Activated naive CD4-positive, alpha-beta T cell treated with anti-CD3 and anti-CD28 coated beads, Interleukin-2, amount 50 U/mL, for 24 hours (primary cell): Measurements from ENCODE around the gene SYNGR1.
"Not testable (repeated sequence)": the region's sequence is repeated elsewhere in the genome, so short reads cannot be mapped to it uniquely, and the experiment has no call there.

Experiments
- H3K27ac Mint-ChIP-seq: one replicate; pipeline ENCODE4 v1.8.0; 2021; ENCODE audit warnings: mild to moderate bottlenecking, mixed read lengths
- H3K27me3 Mint-ChIP-seq: one replicate; pipeline ENCODE4 v1.8.0; 2021; ENCODE audit warnings: mixed read lengths
- H3K36me3 Mint-ChIP-seq: one replicate; pipeline ENCODE4 v1.8.0; 2021; ENCODE audit warnings: mixed read lengths
- H3K4me1 Mint-ChIP-seq: one replicate; pipeline ENCODE4 v1.8.0; 2021; ENCODE audit warnings: mixed read lengths
- H3K4me3 Mint-ChIP-seq: one replicate; pipeline ENCODE4 v1.8.0; 2021; ENCODE audit warnings: mild to moderate bottlenecking, mixed read lengths
- H3K9me3 Mint-ChIP-seq: one replicate; pipeline ENCODE4 v1.8.0; 2021; ENCODE audit warnings: mixed read lengths

SYNGR1 gene

DNA sequence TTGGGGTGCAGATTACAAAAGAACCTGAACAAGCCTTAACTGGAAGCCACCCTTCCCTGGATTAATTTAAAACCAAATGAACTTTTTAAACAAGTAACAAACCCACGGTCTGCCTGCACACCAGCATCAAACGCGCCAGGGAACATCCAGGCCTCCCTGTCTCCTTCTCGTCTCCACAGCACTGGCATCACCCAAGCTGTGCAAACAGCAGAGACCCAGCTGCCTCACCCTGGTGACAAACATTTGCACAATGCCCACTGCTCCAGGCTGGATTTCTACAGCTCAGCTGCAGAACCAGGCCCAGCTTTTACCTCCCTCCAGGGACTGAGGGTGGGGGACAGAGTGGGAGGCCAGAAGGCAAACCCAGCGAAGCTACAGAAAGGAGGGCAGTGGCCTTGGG, 37.4 kb upstream of the SYNGR1 start:
- H3K4me1 Mint-ChIP-seq = peaks cover 37% of the 10 kb centered on the region
- H3K27ac Mint-ChIP-seq = peak overlapping the region; percentile 96
- H3K9me3 Mint-ChIP-seq = no peaks in the 10 kb centered on the region
- H3K36me3 Mint-ChIP-seq = peaks cover 24% of the 10 kb centered on the region
- peak overlapping the region; percentile 4 for H3K4me3 Mint-ChIP-seq
- no peaks in the 10 kb centered on the region for H3K27me3 Mint-ChIP-seq

DNA sequence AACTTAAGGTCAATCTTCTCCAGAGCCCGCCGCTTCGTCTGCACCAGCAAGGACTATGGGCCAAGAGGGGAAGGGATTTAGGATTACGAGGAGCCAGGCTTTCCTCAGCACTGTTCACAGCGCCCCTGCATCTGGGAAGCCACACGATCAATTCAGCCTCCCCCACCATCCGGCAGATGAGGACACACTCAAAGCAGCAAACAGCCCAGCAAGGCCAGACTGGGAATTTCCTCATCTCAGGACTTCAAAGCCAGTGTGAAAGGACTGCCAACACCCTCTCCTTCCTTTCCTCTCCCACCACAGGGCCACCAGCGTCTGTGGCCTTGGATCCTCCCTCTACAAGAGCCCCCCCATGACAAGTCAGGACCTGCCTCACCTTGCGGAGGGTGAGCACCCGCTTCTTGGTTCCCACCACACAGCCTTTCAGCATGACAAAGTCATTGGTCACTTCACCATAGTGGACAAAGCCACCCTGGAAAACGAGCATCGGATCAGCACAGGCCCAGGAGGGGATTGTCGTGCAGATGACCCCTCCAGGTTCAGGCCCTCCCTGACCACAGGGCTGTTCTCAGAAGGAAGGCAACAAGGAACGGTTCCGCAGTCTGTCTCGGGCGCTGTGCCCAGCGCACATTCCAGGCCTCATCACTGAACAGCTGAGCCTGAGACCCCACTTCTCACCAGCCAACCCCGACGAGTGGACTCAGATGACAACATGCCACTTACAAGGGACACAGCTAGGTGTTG, 36.4 kb upstream of the SYNGR1 start:
- Mint-ChIP-seq H3K4me1 (peaks cover 43% of the 10 kb centered on the region), H3K36me3 (peaks cover 34% of the 10 kb centered on the region), H3K9me3 (no peaks in the 10 kb centered on the region), H3K4me3 (peak overlapping the region; percentile 100), H3K27ac (peak overlapping the region; percentile 96), H3K27me3 (no peaks in the 10 kb centered on the region)

- Mint-ChIP-seq H3K9me3 (no peaks in the 10 kb centered on the region), H3K27me3 (no peaks in the 10 kb centered on the region), H3K27ac (peak overlapping the region; percentile 74), H3K36me3 (peaks cover 44% of the 10 kb centered on the region), H3K4me3 (peak overlapping the region; percentile 100), H3K4me1 (peaks cover 39% of the 10 kb centered on the region)
Observed at GRCh38 chr22:39314251-39314971, 35.4 kb upstream of the SYNGR1 start.

GRCh38 chr22:39315389-39315788, 34.4 kb upstream of the SYNGR1 start:
- Mint-ChIP-seq H3K27me3 (no peaks in the 10 kb centered on the region), H3K36me3 (peaks cover 45% of the 10 kb centered on the region), H3K4me3 (peak overlapping the region; percentile 100), H3K4me1 (peaks cover 40% of the 10 kb centered on the region), H3K27ac (peak overlapping the region; percentile 65), H3K9me3 (no peaks in the 10 kb centered on the region)

- Mint-ChIP-seq H3K27ac (peak overlapping the region; percentile 100), H3K4me1 (peaks cover 41% of the 10 kb centered on the region), H3K27me3 (no peaks in the 10 kb centered on the region), H3K36me3 (peaks cover 43% of the 10 kb centered on the region), H3K9me3 (no peaks in the 10 kb centered on the region), H3K4me3 (peak overlapping the region; percentile 100)
Observed at GRCh38 chr22:39316440-39317083, 33.2 kb upstream of the SYNGR1 start.

DNA sequence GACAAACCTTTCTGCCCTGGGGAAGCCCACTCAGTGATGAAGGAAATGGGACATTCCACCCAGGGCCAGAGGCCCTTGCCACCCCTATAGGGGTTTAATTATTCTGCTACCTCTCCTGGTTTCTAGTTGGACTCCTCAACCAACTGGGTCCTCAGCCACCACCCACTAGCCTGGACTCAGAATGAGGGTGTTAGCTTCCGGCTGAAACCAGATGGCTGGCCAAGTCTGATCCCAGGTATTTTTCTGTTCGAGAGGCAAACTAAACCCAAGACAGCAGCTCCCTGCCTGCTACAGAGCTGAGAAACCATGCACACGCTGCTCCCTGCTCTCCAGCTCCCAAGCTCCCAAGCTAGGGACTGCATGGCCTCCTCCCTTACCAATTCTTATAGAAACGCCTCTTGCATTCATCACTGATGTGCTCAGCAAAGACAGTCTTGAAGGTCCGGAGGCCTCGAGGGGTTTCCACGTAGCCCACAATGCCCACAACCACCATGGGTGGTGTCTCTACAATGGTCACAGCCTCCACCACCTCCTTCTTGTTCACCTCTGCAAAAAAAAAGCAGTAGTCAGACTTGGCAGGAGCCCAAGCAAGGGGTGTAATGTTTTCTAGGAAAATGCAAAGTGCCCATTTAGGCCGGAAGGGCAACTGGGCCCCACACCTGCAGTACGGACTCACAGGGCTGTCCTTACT, 32.6 kb upstream of the SYNGR1 start:
- no peaks in the 10 kb centered on the region for H3K27me3 Mint-ChIP-seq
- peak overlapping the region; percentile 100 for H3K4me3 Mint-ChIP-seq
- peaks cover 40% of the 10 kb centered on the region for H3K4me1 Mint-ChIP-seq
- peaks cover 41% of the 10 kb centered on the region for H3K36me3 Mint-ChIP-seq
- peak overlapping the region; percentile 100 for H3K27ac Mint-ChIP-seq
- no peaks in the 10 kb centered on the region for H3K9me3 Mint-ChIP-seq

DNA sequence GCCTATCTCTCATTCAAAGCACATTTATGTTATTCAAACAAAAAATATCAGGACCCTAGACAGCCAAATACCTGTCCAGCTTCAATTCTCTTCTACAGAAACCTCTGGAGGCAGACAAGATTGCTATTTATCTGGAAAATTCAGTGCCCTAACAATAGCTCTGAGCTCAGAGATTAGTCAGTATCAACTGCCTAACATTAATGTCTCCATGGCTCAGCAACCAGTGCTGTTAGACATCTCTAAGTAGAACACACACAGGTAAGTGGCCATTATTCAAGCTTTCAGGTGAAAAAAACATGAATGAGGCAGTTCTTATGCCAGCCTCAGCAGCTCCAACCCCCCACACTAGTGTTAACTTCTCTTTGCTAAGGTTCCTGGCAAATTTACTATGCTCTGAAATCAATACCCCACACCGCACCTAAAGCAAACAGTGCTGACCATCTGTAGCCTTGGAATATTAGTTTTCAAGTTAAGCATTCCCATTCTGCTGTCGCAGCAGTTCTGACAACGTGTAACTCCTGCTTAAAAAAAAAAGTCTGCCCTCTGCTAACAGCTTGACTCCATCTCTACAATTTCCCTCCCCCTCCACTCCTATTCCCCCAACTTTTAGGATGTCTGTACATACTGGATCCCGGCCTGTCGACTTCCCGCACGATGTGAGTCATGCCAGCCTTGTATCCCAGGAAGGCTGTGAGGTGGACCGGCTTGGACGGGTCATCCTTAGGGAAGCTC, 31.9 kb upstream of the SYNGR1 start:
- no peaks in the 10 kb centered on the region for H3K27me3 Mint-ChIP-seq

DNA sequence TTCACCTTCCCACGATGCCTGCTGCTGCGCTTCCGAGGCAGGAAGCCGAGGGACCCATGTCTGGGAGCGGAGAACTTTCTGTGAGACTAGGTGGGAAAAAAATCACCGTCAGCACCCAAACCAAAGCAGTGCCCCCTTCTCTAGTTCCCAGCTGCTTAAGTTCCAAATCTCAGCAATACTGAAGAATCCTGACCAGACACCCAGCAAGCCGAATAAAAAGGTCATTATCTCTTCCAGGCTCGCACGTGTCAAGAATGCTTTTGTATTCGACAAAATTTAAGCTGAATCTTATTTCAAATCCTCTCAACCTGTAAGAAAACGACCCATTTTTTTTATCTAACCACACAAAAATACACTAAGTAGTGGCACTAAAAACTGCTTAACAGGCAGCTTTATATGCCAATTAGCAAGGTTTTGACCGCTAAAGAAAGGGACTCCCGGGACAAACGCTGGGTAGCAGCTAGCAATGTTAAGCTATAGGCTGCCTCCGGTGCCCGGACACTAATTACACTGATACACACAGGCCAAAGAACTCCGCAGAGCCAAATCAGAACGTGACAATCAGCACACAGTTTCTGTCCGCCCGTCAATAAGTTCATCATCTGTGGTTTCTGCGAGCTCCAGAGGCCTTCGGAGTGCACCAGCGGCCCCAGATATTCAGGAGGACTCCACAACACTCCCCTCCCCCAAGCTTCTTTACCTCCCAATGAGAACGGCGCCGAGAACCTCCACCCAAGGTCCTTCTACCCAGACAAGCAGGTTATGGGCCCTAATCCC, 31.1 kb upstream of the SYNGR1 start:
- peaks cover 38% of the 10 kb centered on the region for H3K36me3 Mint-ChIP-seq
- H3K4me1 Mint-ChIP-seq = peaks cover 36% of the 10 kb centered on the region
- no peaks in the 10 kb centered on the region for H3K27me3 Mint-ChIP-seq
- H3K9me3 Mint-ChIP-seq = no peaks in the 10 kb centered on the region
- H3K27ac Mint-ChIP-seq = peak overlapping the region; percentile 100
- peak overlapping the region; percentile 100 for H3K4me3 Mint-ChIP-seq

More for the DNA sequence above, 31.9 kb upstream of the SYNGR1 start:
- H3K4me1 Mint-ChIP-seq = peaks cover 40% of the 10 kb centered on the region
- no peaks in the 10 kb centered on the region for H3K9me3 Mint-ChIP-seq
- H3K4me3 Mint-ChIP-seq = peak overlapping the region; percentile 100
- H3K27ac Mint-ChIP-seq = peak overlapping the region; percentile 100
- H3K36me3 Mint-ChIP-seq = peaks cover 41% of the 10 kb centered on the region

DNA sequence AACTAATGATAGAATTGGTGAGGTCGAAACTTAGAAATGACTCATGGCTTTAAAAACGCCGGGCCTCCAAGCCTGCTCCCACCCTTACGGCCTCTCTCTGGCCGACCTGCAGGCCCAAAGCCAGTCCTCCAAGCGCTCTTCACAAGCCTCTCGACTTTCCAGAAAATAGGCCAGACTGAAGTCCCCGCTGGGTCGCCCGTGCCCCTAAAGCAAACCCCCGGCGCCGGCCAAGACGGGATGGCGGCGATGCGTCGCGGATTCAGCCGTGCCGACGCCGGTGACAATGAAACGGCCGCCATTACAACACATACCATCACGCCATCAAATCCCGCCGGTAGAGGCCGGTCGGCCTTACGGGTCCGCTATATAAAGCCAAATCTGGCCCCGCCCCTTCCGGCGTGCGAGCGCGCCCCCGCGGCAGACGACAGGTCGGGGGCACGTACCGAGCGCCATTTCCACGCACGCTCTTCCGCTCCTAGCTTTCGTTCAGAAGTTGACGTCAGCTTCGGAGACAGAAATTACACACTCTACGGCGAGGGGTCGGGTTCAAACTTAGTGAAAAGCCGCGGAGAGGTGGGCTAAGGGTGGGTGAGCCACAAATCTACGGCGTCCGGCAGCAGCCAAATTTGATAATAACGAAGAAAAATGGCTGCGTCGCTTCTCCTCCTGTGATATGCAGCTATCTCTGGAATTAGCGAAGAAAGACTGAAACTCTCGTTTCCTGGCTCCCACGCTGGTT, 30.3 kb upstream of the SYNGR1 start, which contains the start of gene RPL3:
TSS of gene RPL3 (minus strand) at position 340 of the 739 bp plus-strand sequence. CDS start at position 314, 26 bp downstream.
- Mint-ChIP-seq H3K27me3 (no peaks in the 10 kb centered on the region), H3K27ac (peak within 1 kb of the TSS; percentile 100), H3K4me1 (peaks cover 33% of the 10 kb centered on the region), H3K9me3 (no peaks in the 10 kb centered on the region), H3K4me3 (peak within 1 kb of the TSS; percentile 100), H3K36me3 (peaks cover 38% of the 10 kb centered on the region)

GRCh38 chr22:39320616-39321029, 29.2 kb upstream of the SYNGR1 start:
- H3K4me3 Mint-ChIP-seq = peak overlapping the region; percentile 100
- peaks cover 33% of the 10 kb centered on the region for H3K36me3 Mint-ChIP-seq
- H3K27ac Mint-ChIP-seq = peak overlapping the region; percentile 95
- H3K27me3 Mint-ChIP-seq, H3K9me3 Mint-ChIP-seq: not testable (repeated sequence)
- H3K4me1 Mint-ChIP-seq = peaks cover 22% of the 10 kb centered on the region

GRCh38 chr22:39325392-39325932, 24.3 kb upstream of the SYNGR1 start:
- peaks cover 3% of the 10 kb centered on the region for H3K4me1 Mint-ChIP-seq
- H3K36me3 Mint-ChIP-seq = no peaks in the 10 kb centered on the region
- no peak overlapping the region for H3K4me3 Mint-ChIP-seq
- H3K27me3 Mint-ChIP-seq = no peaks in the 10 kb centered on the region
- H3K9me3 Mint-ChIP-seq = no peaks in the 10 kb centered on the region
- H3K27ac Mint-ChIP-seq = no peak overlapping the region

- H3K4me1 Mint-ChIP-seq = peaks cover 19% of the 10 kb centered on the region
Observed at GRCh38 chr22:39327995-39328754, 21.6 kb upstream of the SYNGR1 start.

GRCh38 chr22:39330553-39330952, 19.2 kb upstream of the SYNGR1 start:
- H3K4me1 Mint-ChIP-seq = peaks cover 19% of the 10 kb centered on the region
- H3K4me3 Mint-ChIP-seq, H3K9me3 Mint-ChIP-seq, H3K27me3 Mint-ChIP-seq, H3K36me3 Mint-ChIP-seq, H3K27ac Mint-ChIP-seq: not testable (repeated sequence)

More at GRCh38 chr22:39327995-39328754, 21.6 kb upstream of the SYNGR1 start:
- peak overlapping the region; percentile 76 for H3K27ac Mint-ChIP-seq
- no peaks in the 10 kb centered on the region for H3K27me3 Mint-ChIP-seq
- H3K9me3 Mint-ChIP-seq = no peaks in the 10 kb centered on the region
- no peak overlapping the region for H3K4me3 Mint-ChIP-seq
- H3K36me3 Mint-ChIP-seq = no peaks in the 10 kb centered on the region
